GM23338 (cell line): ENCODE data around the gene VPS35. TPM values are rescaled to one million over a fixed set of nuclear protein-coding genes. Genes with fewer than 3 reads are reported as not detected.

ENCODE experiments used
- ATAC-seq: fragments of 200-7000 bp; cut with Tn5 transposase; 3 replicates; pipeline ENCODE4 v1.9.1; 2020
- DNase-seq: peaks from one replicate; pipeline ENCODE4 v3.0.0-alpha.2; 2015; ENCODE audit warnings: low spot score
- H2AFZ ChIP-seq: fragments of 200-600 bp; sonication (generic); 2 replicates; pipeline ENCODE4 v1.8.0; 2016; ENCODE audit warnings: antibody characterized with exemption, mild to moderate bottlenecking, moderate library complexity
- H3F3A ChIP-seq: fragments of 200-600 bp; sonication (generic); replicated peaks from 2 replicates; pipeline ENCODE4 v1.8.0; 2017; ENCODE audit warnings: antibody characterized with exemption, mixed run types, low read depth
- H3K27ac ChIP-seq: fragments of 200-600 bp; sonication (generic); 2 replicates; pipeline ENCODE4 v1.6.1; 2016; ENCODE audit warnings: low read depth
- H3K27me3 ChIP-seq: fragments of 200-600 bp; sonication (generic); 2 replicates; pipeline ENCODE4 v1.8.0; 2016; ENCODE audit warnings: mild to moderate bottlenecking, mixed run types, moderate library complexity; ENCODE audit not compliant: insufficient read depth
- H3K36me3 ChIP-seq: fragments of 200-600 bp; sonication (generic); 2 replicates; pipeline ENCODE4 v1.8.0; 2016; ENCODE audit warnings: mild to moderate bottlenecking; ENCODE audit not compliant: insufficient read depth
- H3K4me1 ChIP-seq: fragments of 200-600 bp; sonication (generic); 2 replicates; pipeline ENCODE4 v1.8.0; 2016; ENCODE audit warnings: mild to moderate bottlenecking, moderate library complexity; ENCODE audit not compliant: insufficient read depth
- H3K4me2 ChIP-seq: fragments of 200-600 bp; sonication (generic); 2 replicates; pipeline ENCODE4 v1.7.1; 2017; ENCODE audit warnings: mixed run types
- H3K4me3 ChIP-seq: fragments of 200-600 bp; sonication (generic); 2 replicates; pipeline ENCODE4 v1.6.1; 2016; ENCODE audit warnings: mixed run types
- H3K79me2 ChIP-seq: fragments of 200-600 bp; sonication (generic); replicated peaks from 2 replicates; pipeline ENCODE4 v1.8.0; 2017; ENCODE audit warnings: mild to moderate bottlenecking; ENCODE audit not compliant: insufficient read depth
- H3K9me2 ChIP-seq: fragments of 200-600 bp; sonication (generic); 2 replicates; pipeline ENCODE4 v1.8.0; 2017; ENCODE audit not compliant: insufficient read depth
- H4K20me1 ChIP-seq: fragments of 200-600 bp; sonication (generic); replicated peaks from 2 replicates; pipeline ENCODE4 v1.8.0; 2017; ENCODE audit warnings: mild to moderate bottlenecking; ENCODE audit not compliant: insufficient read depth
- H3K27ac Mint-ChIP-seq: 2 replicates; pipeline ENCODE4 v1.8.0; 2020; ENCODE audit warnings: inconsistent platforms, mild to moderate bottlenecking, moderate library complexity, mixed read lengths
- H3K27me3 Mint-ChIP-seq: 3 replicates; pipeline ENCODE4 v1.8.0; 2022; ENCODE audit warnings: low read depth, mild to moderate bottlenecking, moderate library complexity, mixed read lengths, inconsistent platforms; ENCODE audit not compliant: insufficient read depth, poor library complexity
- H3K36me3 Mint-ChIP-seq: 3 replicates; pipeline ENCODE4 v1.8.0; 2021; ENCODE audit warnings: low read depth, mild to moderate bottlenecking, inconsistent platforms, moderate library complexity, mixed read lengths
- H3K4me1 Mint-ChIP-seq: 3 replicates; pipeline ENCODE4 v1.8.0; 2020; ENCODE audit warnings: mild to moderate bottlenecking, inconsistent platforms, mixed read lengths
- H3K4me3 Mint-ChIP-seq: 3 replicates; pipeline ENCODE4 v1.8.0; 2021; ENCODE audit warnings: moderate library complexity, mild to moderate bottlenecking, inconsistent platforms, mixed read lengths
- H3K9me3 Mint-ChIP-seq: 3 replicates; pipeline ENCODE4 v1.8.0; 2020; ENCODE audit warnings: moderate library complexity, mild to moderate bottlenecking, inconsistent platforms, mixed read lengths
- CREB1 ChIP-seq: fragments of 250-450 bp; sonication (Bioruptor Pico); IDR thresholded peaks from 2 replicates; pipeline ENCODE4 v1.5.0; 2020; ENCODE audit warnings: low read depth, mild to moderate bottlenecking, moderate library complexity
- EZH2phosphoT487 ChIP-seq: fragments of 200-600 bp; sonication (generic); IDR thresholded peaks from one replicate; pipeline ENCODE4 v1.8.1; 2018; ENCODE audit warnings: antibody characterized with exemption; ENCODE audit not compliant: unreplicated experiment
- JUNB ChIP-seq: IDR thresholded peaks from one replicate; pipeline ENCODE4 v1.6.1; 2016; ENCODE audit warnings: antibody characterized with exemption; ENCODE audit not compliant: unreplicated experiment
- STAT1 ChIP-seq: IDR thresholded peaks from one replicate; pipeline ENCODE4 v1.6.1; 2016; ENCODE audit warnings: antibody characterized with exemption; ENCODE audit not compliant: unreplicated experiment
- ZNF114 ChIP-seq: fragments of 250-450 bp; sonication (Bioruptor Pico); IDR thresholded peaks from 2 replicates; pipeline ENCODE4 v1.5.0; 2020; ENCODE audit warnings: mild to moderate bottlenecking, moderate library complexity
- ZNF331 ChIP-seq: fragments of 250-450 bp; sonication (Bioruptor Pico); IDR thresholded peaks from 2 replicates; pipeline ENCODE4 v1.5.0; 2020; ENCODE audit warnings: low read depth, mild to moderate bottlenecking, moderate library complexity
- polyA plus RNA-seq: library from polyadenylated mRNA; unstranded; fragments of >200 nt; fragmentation: Nextera tagmentation; extraction: Ambion mirVana; gene quantifications from 2 replicates; pipeline ENCODE4 v1.2.1, GENCODE V29; 2016
- total RNA-seq: library from RNA; depleted of rRNA; stranded (reverse); fragments of >200 nt; shearing (Covaris generic); gene quantifications from 2 replicates; pipeline ENCODE4 v1.2.3, GENCODE V29; 2014
- TF ChIP-seq, protein P1 (sequence below): fragments of 250-450 bp; sonication (Bioruptor Pico); IDR thresholded peaks from 2 replicates; pipeline ENCODE4 v1.5.0; 2020; ENCODE audit warnings: mild to moderate bottlenecking, moderate library complexity
- TF ChIP-seq, protein P2 (sequence below): IDR thresholded peaks from 2 replicates; pipeline ENCODE4 v1.6.1; 2016; ENCODE audit warnings: antibody characterized with exemption

VPS35 gene
- total and polyA plus RNA-seq, 2 experiments from 2014 or later, result 31.1 to 40.0 TPM

DNA sequence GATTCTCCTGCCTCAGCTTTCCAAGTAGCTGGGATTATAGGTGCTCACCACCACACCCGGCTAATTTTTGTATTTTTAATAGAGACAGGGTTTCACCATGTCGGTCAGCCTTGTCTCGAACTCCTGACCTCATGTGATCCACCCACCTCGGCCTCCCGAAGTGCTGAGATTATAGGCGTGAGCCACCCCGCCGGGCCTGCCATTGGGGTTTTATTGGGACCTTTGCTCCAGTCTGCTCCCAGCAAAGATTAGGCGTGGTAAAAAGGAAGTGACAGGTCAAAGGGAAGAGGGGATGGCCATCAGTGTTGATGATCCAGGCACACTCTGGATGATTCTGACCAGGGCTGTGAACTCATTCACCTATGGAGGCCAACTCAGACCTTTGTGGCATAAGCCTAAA is 38.7 kb upstream of the VPS35 start (continued):
- TF ChIP-seq, protein P1, sequence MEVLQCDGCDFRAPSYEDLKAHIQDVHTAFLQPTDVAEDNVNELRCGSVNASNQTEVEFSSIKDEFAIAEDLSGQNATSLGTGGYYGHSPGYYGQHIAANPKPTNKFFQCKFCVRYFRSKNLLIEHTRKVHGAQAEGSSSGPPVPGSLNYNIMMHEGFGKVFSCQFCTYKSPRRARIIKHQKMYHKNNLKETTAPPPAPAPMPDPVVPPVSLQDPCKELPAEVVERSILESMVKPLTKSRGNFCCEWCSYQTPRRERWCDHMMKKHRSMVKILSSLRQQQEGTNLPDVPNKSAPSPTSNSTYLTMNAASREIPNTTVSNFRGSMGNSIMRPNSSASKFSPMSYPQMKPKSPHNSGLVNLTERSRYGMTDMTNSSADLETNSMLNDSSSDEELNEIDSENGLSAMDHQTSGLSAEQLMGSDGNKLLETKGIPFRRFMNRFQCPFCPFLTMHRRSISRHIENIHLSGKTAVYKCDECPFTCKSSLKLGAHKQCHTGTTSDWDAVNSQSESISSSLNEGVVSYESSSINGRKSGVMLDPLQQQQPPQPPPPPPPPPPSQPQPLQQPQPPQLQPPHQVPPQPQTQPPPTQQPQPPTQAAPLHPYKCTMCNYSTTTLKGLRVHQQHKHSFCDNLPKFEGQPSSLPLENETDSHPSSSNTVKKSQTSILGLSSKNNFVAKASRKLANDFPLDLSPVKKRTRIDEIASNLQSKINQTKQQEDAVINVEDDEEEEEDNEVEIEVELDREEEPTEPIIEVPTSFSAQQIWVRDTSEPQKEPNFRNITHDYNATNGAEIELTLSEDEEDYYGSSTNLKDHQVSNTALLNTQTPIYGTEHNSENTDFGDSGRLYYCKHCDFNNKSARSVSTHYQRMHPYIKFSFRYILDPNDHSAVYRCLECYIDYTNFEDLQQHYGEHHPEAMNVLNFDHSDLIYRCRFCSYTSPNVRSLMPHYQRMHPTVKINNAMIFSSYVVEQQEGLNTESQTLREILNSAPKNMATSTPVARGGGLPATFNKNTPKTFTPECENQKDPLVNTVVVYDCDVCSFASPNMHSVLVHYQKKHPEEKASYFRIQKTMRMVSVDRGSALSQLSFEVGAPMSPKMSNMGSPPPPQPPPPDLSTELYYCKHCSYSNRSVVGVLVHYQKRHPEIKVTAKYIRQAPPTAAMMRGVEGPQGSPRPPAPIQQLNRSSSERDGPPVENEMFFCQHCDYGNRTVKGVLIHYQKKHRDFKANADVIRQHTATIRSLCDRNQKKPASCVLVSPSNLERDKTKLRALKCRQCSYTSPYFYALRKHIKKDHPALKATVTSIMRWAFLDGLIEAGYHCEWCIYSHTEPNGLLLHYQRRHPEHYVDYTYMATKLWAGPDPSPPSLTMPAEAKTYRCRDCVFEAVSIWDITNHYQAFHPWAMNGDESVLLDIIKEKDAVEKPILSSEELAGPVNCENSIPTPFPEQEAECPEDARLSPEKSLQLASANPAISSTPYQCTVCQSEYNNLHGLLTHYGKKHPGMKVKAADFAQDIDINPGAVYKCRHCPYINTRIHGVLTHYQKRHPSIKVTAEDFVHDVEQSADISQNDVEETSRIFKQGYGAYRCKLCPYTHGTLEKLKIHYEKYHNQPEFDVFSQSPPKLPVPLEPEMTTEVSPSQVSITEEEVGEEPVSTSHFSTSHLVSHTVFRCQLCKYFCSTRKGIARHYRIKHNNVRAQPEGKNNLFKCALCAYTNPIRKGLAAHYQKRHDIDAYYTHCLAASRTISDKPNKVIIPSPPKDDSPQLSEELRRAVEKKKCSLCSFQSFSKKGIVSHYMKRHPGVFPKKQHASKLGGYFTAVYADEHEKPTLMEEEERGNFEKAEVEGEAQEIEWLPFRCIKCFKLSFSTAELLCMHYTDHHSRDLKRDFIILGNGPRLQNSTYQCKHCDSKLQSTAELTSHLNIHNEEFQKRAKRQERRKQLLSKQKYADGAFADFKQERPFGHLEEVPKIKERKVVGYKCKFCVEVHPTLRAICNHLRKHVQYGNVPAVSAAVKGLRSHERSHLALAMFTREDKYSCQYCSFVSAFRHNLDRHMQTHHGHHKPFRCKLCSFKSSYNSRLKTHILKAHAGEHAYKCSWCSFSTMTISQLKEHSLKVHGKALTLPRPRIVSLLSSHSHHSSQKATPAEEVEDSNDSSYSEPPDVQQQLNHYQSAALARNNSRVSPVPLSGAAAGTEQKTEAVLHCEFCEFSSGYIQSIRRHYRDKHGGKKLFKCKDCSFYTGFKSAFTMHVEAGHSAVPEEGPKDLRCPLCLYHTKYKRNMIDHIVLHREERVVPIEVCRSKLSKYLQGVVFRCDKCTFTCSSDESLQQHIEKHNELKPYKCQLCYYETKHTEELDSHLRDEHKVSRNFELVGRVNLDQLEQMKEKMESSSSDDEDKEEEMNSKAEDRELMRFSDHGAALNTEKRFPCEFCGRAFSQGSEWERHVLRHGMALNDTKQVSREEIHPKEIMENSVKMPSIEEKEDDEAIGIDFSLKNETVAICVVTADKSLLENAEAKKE (CRISPR knock-in tag), result no peak
- TF ChIP-seq, protein P2, sequence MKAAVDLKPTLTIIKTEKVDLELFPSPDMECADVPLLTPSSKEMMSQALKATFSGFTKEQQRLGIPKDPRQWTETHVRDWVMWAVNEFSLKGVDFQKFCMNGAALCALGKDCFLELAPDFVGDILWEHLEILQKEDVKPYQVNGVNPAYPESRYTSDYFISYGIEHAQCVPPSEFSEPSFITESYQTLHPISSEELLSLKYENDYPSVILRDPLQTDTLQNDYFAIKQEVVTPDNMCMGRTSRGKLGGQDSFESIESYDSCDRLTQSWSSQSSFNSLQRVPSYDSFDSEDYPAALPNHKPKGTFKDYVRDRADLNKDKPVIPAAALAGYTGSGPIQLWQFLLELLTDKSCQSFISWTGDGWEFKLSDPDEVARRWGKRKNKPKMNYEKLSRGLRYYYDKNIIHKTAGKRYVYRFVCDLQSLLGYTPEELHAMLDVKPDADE, result no peak
- TF ChIP-seq JUNB (no peak), STAT1 (no peak), ZNF114 (CRISPR knock-in tag) (no peak), EZH2phosphoT487 (no peak)

DNA sequence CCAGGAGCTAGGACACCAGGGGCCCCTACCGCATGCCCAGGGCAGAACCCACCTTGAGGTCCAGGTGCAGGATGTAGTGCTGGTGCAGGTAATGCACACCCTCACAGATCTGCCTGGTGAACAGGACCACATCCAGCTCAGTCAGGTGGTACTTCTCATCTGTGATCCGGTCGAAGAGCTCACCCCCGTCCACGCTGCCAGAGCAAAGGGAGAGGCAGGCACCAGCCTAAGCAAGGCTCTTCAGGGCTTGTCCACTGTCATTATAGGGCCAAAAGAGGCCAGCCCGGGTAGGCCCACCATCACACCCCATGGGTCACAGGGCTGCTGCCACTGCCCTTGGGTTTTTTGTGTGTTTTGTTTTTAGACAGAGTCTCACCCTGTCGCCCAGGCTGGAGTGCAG is 38.2 kb upstream of the VPS35 start:
- no peak overlapping the region for H3K27ac Mint-ChIP-seq
- peaks cover 14% of the 10 kb centered on the region for H3K9me3 Mint-ChIP-seq
- H3K79me2 ChIP-seq, result no peaks in the 10 kb centered on the region
- H3K27ac ChIP-seq, result no peak overlapping the region
- H3K4me3 Mint-ChIP-seq, result no peak overlapping the region
- ATAC-seq (no peak), DNase-seq (no peak)
- H3K4me1 Mint-ChIP-seq, result no peaks in the 10 kb centered on the region
- no peak overlapping the region for H2AFZ ChIP-seq
- H3F3A ChIP-seq, result no peaks in the 10 kb centered on the region
- no peaks in the 10 kb centered on the region for H3K9me2 ChIP-seq
- no peak overlapping the region for H3K4me3 ChIP-seq
- no peaks in the 10 kb centered on the region for H3K36me3 ChIP-seq
- H3K36me3 Mint-ChIP-seq, result no peaks in the 10 kb centered on the region
- H3K4me2 ChIP-seq, result no peak overlapping the region
- no peaks in the 10 kb centered on the region for H3K4me1 ChIP-seq
- peaks cover 4% of the 10 kb centered on the region for H3K27me3 Mint-ChIP-seq
- TF ChIP-seq ZNF331 (no peak), CREB1 (CRISPR knock-in tag) (no peak)
- no peaks in the 10 kb centered on the region for H3K27me3 ChIP-seq
- no peaks in the 10 kb centered on the region for H4K20me1 ChIP-seq
